ENCODE results near the gene NCAPG2.

GRCh38 chr7:158747408-158747807, 42.8 kb upstream of the NCAPG2 start:
- TF ChIP-seq, protein P1, sequence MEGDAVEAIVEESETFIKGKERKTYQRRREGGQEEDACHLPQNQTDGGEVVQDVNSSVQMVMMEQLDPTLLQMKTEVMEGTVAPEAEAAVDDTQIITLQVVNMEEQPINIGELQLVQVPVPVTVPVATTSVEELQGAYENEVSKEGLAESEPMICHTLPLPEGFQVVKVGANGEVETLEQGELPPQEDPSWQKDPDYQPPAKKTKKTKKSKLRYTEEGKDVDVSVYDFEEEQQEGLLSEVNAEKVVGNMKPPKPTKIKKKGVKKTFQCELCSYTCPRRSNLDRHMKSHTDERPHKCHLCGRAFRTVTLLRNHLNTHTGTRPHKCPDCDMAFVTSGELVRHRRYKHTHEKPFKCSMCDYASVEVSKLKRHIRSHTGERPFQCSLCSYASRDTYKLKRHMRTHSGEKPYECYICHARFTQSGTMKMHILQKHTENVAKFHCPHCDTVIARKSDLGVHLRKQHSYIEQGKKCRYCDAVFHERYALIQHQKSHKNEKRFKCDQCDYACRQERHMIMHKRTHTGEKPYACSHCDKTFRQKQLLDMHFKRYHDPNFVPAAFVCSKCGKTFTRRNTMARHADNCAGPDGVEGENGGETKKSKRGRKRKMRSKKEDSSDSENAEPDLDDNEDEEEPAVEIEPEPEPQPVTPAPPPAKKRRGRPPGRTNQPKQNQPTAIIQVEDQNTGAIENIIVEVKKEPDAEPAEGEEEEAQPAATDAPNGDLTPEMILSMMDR (IDR thresholded peaks at IDR 0.05), result no peak
- no peak for TF ChIP-seq POLR2A (IDR thresholded peaks at IDR 0.05)
